Spleen (tissue), 11 donors: Measurements from ENCODE around the gene ZDHHC5. TPM values are rescaled to one million over a fixed set of nuclear protein-coding genes. Genes with fewer than 3 reads are reported as not detected.
"Not testable (repeated sequence)": the region's sequence is repeated elsewhere in the genome, so short reads cannot be mapped to it uniquely, and the experiment has no call there.

Source experiments
- DNase-seq: peaks from one replicate; pipeline ENCODE4 v3.0.0-alpha.2; 2020
- H3K27ac ChIP-seq, 8 donors: fragments of 200-600 bp; sonication (generic) in 7 of 8; 1 replicate in 4 of 8; 2 replicates in 4 of 8; pipeline versions ENCODE4 v1.5.0 to v1.8.0; 2016 to 2021; ENCODE audit warnings: inconsistent platforms in 4 of 8, mild to moderate bottlenecking in 4 of 8, moderate library complexity in 1 of 8
- H3K27me3 ChIP-seq, 7 donors: fragments of 200-600 bp; sonication (generic) in 6 of 7; replicated peaks in 1 of 7; 1 replicate in 4 of 7; 2 replicates in 3 of 7; pipeline versions ENCODE4 v1.5.0 to v1.8.0; 2016 to 2021; ENCODE audit warnings: inconsistent platforms in 3 of 7, mild to moderate bottlenecking in 1 of 7
- H3K36me3 ChIP-seq, 6 donors: fragments of 200-600 bp; sonication (generic) in 5 of 6; 1 replicate in 4 of 6; 2 replicates in 2 of 6; pipeline versions ENCODE4 v1.5.0 to v1.8.0; 2016 to 2021; ENCODE audit warnings: inconsistent platforms in 2 of 6
- H3K4me1 ChIP-seq, 6 donors: fragments of 200-600 bp; sonication (generic) in 5 of 6; 1 replicate in 3 of 6; 2 replicates in 3 of 6; pipeline versions ENCODE4 v1.5.0 to v1.8.0; 2016 to 2021; ENCODE audit warnings: inconsistent platforms in 3 of 6
- H3K4me3 ChIP-seq, 8 donors: fragments of 200-600 bp; sonication (generic) in 7 of 8; 1 replicate in 4 of 8; 2 replicates in 4 of 8; pipeline versions ENCODE4 v1.5.0 to v1.8.0; 2016 to 2021; ENCODE audit warnings: inconsistent platforms in 4 of 8, mild to moderate bottlenecking in 4 of 8, moderate library complexity in 2 of 8
- H3K9me3 ChIP-seq, 8 donors: fragments of 200-600 bp; sonication (generic) in 7 of 8; 1 replicate in 4 of 8; 2 replicates in 4 of 8; pipeline versions ENCODE4 v1.5.0 to v1.8.0; 2016 to 2021; ENCODE audit warnings: inconsistent platforms in 4 of 8
- CTCF ChIP-seq, 11 experiments: fragments of 200-600 bp in 7 of 11; fragments of 450-650 bp in 4 of 11; sonication (generic) in 4 of 11; IDR thresholded peaks in 8 of 11; conservative IDR thresholded peaks in 3 of 11; 1 replicate in 7 of 11; 2 replicates in 4 of 11; pipeline versions ENCODE4 v1.4.0 to v1.8.0; 2016 to 2021; ENCODE audit warnings: antibody characterized with exemption in 11 of 11, inconsistent platforms in 4 of 11, mild to moderate bottlenecking in 1 of 11
- POLR2A ChIP-seq, 3 donors: fragments of 450-650 bp; IDR thresholded peaks; one replicate each; pipeline ENCODE4 v1.5.1; 2017; ENCODE audit warnings: antibody characterized with exemption in 3 of 3, mild to moderate bottlenecking in 1 of 3
- POLR2AphosphoS5 ChIP-seq, 3 donors: sonication (generic); formaldehyde crosslinking; IDR thresholded peaks; one replicate each; pipeline ENCODE4 v1.5.1; 2017; ENCODE audit warnings: antibody characterized with exemption in 3 of 3
- WGBS, 5 donors: extraction: QIAGEN DNeasy Blood & Tissue Kit in 3 of 5; methylation state at CpG; one replicate each; pipeline versions ENCODE4 v1.1.5 to v1.1.7; 2013 to 2018; 5-methylcytosine and 5-hydroxymethylcytosine counted together
- intact Hi-C: fragments of 100-400 bp; cut with DNase I; formaldehyde crosslinking; loops from one replicate; pipeline ENCODE4 v1.15.0; 2023; ENCODE audit warnings: low total_unique reads
- polyA plus RNA-seq, 3 donors: library from polyadenylated mRNA; stranded (reverse); fragments of 200-250 nt; gene quantifications; one replicate each; pipeline ENCODE4 v1.2.1, GENCODE V29; 2013
- total RNA-seq, 7 donors: library from RNA; depleted of rRNA in 3 of 7; stranded (reverse); fragments of >200 nt in 3 of 7; fragmentation: NEBNext Ultra II Directional in 4 of 7; extraction: Animal tissue kit (Norgen Biotek cat#: 25700) in 4 of 7; gene quantifications; one replicate each; pipeline versions ENCODE4 v1.1.0 to v1.2.1, GENCODE V29; 2016 to 2021
- donor health status: healthy with polysubstance abuse.
- donor health status: DM: no; HTN: no; CAD: no; lungs with moderate emphysema.
- donor health status: DM: no; HTN: no; CAD: no.
- donor health status: Bipolar disorder and iron deficiency.
- donor health status: healthy.
- donor health status: DM: no; HTN: no; CAD: no.
- donor health status: DM: yes; HTN: yes; CAD: no.

ZDHHC5 gene
- total and polyA plus RNA-seq, 10 donors, result 14.0 to 58.0 (median 48.8) TPM

GRCh38 chr11:57713835-57714234, 45.9 kb downstream of the ZDHHC5 start:
- Histone ChIP-seq H3K27me3 (no peaks in the 10 kb centered on the region), H3K4me3 (peak overlapping the region in 6 of 8 donors; percentile 90 to 99 (median 94)), H3K27ac (no peak overlapping the region), H3K36me3 (peaks cover 0 to 29% (median 2%) of the 10 kb centered on the region in 6 donors), H3K9me3 (no peaks in the 10 kb centered on the region), H3K4me1 (peaks cover 27 to 59% (median 46%) of the 10 kb centered on the region in 6 donors)
- no peak for DNase-seq
- 93 to 98% (median 95%) methylated on average over 2 of the region's 2 CpGs for WGBS, 5 donors
- TF ChIP-seq POLR2AphosphoS5 (IDR thresholded peaks at IDR 0.05) (no peak), POLR2A (IDR thresholded peaks at IDR 0.05) (no peak), CTCF (IDR thresholded peaks at IDR 0.05 in 8 of 11, conservative IDR thresholded peaks at IDR 0.05 in 3 of 11) (no peak)
- intact Hi-C loops, result no loop called here

- H3K27me3 ChIP-seq, H3K4me3 ChIP-seq, DNase-seq, H3K27ac ChIP-seq, intact Hi-C loops, H3K9me3 ChIP-seq: not testable (repeated sequence)
- 95 to 100% (median 97%) methylated on average over 3 to 25 of the region's 34 CpGs; no CpG with 5 or more reads in 1 of the 5 donors for WGBS, 5 donors
- H3K36me3 ChIP-seq, result peaks cover 0 to 48% (median 9%) of the 10 kb centered on the region in 6 donors
- peaks cover 18 to 36% (median 25%) of the 10 kb centered on the region in 6 donors for H3K4me1 ChIP-seq
These were observed 48.8 kb downstream of the ZDHHC5 start for GRCh38 chr11:57716726-57717125.

GRCh38 chr11:57727185-57727584, 59.3 kb downstream of the ZDHHC5 start:
- intact Hi-C loops, result no loop called here
- 78 to 94% (median 84%) methylated on average over 2 of the region's 2 CpGs for WGBS, 5 donors
- Histone ChIP-seq H3K27ac (no peak overlapping the region), H3K36me3 (peaks cover 0 to 36% (median 7%) of the 10 kb centered on the region in 6 donors), H3K4me3 (no peak overlapping the region), H3K4me1 (peaks cover 0 to 16% (median 2%) of the 10 kb centered on the region in 6 donors), H3K27me3 (no peaks in the 10 kb centered on the region), H3K9me3 (no peaks in the 10 kb centered on the region)
- DNase-seq, result no peak
- no peak for TF ChIP-seq POLR2AphosphoS5 (IDR thresholded peaks at IDR 0.05)
- no peak for TF ChIP-seq POLR2A (IDR thresholded peaks at IDR 0.05)
- TF ChIP-seq CTCF (IDR thresholded peaks at IDR 0.05 in 8 of 11, conservative IDR thresholded peaks at IDR 0.05 in 3 of 11), result no peak

GRCh38 chr11:57728829-57729228, 60.9 kb downstream of the ZDHHC5 start:
- H3K4me3 ChIP-seq, result no peak overlapping the region
- no peak overlapping the region for H3K27ac ChIP-seq
- peaks cover 0 to 28% (median 0%) of the 10 kb centered on the region in 6 donors for H3K36me3 ChIP-seq
- no peaks in the 10 kb centered on the region for H3K27me3 ChIP-seq
- intact Hi-C loops, result no loop called here
- no peak for DNase-seq
- no peaks in the 10 kb centered on the region for H3K9me3 ChIP-seq
- 69 to 82% (median 75%) methylated on average over 7 of the region's 7 CpGs for WGBS, 5 donors
- TF ChIP-seq POLR2A (IDR thresholded peaks at IDR 0.05) (no peak), POLR2AphosphoS5 (IDR thresholded peaks at IDR 0.05) (no peak), CTCF (IDR thresholded peaks at IDR 0.05 in 8 of 11, conservative IDR thresholded peaks at IDR 0.05 in 3 of 11) (no peak)
- H3K4me1 ChIP-seq, result peaks cover 0 to 15% (median 2%) of the 10 kb centered on the region in 6 donors

GRCh38 chr11:57729479-57729878, 61.6 kb downstream of the ZDHHC5 start:
- peaks cover 0 to 32% (median 0%) of the 10 kb centered on the region in 6 donors for H3K36me3 ChIP-seq
- H3K4me3 ChIP-seq, result no peak overlapping the region
- peaks cover 0 to 15% (median 2%) of the 10 kb centered on the region in 6 donors for H3K4me1 ChIP-seq
- H3K27ac ChIP-seq, result no peak overlapping the region
- 88 to 96% (median 90%) methylated on average over 7 of the region's 7 CpGs for WGBS, 5 donors
- no peaks in the 10 kb centered on the region for H3K9me3 ChIP-seq
- no peak for DNase-seq
- intact Hi-C loops, result no loop called here
- H3K27me3 ChIP-seq, result no peaks in the 10 kb centered on the region
- TF ChIP-seq POLR2AphosphoS5 (IDR thresholded peaks at IDR 0.05) (no peak), POLR2A (IDR thresholded peaks at IDR 0.05) (no peak), CTCF (IDR thresholded peaks at IDR 0.05 in 8 of 11, conservative IDR thresholded peaks at IDR 0.05 in 3 of 11) (no peak)
